Mucosa of stomach (tissue), 1 donor: Measurements from ENCODE around the gene CCDC127.

Experiments
- H3K27me3 ChIP-seq: one replicate; pipeline ENCODE4 v1.7.0; 2013; ENCODE audit warnings: mild to moderate bottlenecking, low read length; ENCODE audit not compliant: control insufficient read depth, insufficient read depth
- H3K36me3 ChIP-seq: one replicate; pipeline ENCODE4 v1.7.0; 2013; ENCODE audit warnings: low read length; ENCODE audit not compliant: control insufficient read depth, insufficient read depth
- H3K4me1 ChIP-seq: one replicate; pipeline ENCODE4 v1.7.0; 2013; ENCODE audit warnings: mild to moderate bottlenecking, low read length; ENCODE audit not compliant: control insufficient read depth, insufficient read depth
- H3K4me3 ChIP-seq: one replicate; pipeline ENCODE4 v1.7.0; 2013; ENCODE audit warnings: low read length
- H3K9ac ChIP-seq: one replicate; pipeline ENCODE4 v1.7.0; 2013; ENCODE audit warnings: mild to moderate bottlenecking, low read length, moderate library complexity
- H3K9me3 ChIP-seq: one replicate; pipeline ENCODE4 v1.7.0; 2013; ENCODE audit warnings: mild to moderate bottlenecking, low read length, moderate library complexity; ENCODE audit not compliant: control insufficient read depth
- donor health status: Pancreatic carcinoma.

CCDC127 gene

GRCh38 chr5:163338-163620, 54.7 kb downstream of the CCDC127 start:
- Histone ChIP-seq H3K27me3 (no peaks in the 10 kb centered on the region), H3K4me3 (no peak overlapping the region), H3K9me3 (no peaks in the 10 kb centered on the region), H3K9ac (no peak overlapping the region), H3K36me3 (no peaks in the 10 kb centered on the region), H3K4me1 (no peaks in the 10 kb centered on the region)

- Histone ChIP-seq H3K9me3 (no peaks in the 10 kb centered on the region), H3K27me3 (no peaks in the 10 kb centered on the region), H3K4me1 (no peaks in the 10 kb centered on the region), H3K36me3 (no peaks in the 10 kb centered on the region), H3K4me3 (no peak overlapping the region), H3K9ac (no peak overlapping the region)
These were observed 55.2 kb downstream of the CCDC127 start for GRCh38 chr5:162565-163337.

- Histone ChIP-seq H3K4me1 (no peaks in the 10 kb centered on the region), H3K4me3 (no peak overlapping the region), H3K27me3 (no peaks in the 10 kb centered on the region), H3K9me3 (no peaks in the 10 kb centered on the region), H3K9ac (no peak overlapping the region), H3K36me3 (no peaks in the 10 kb centered on the region)
These were observed 55.8 kb downstream of the CCDC127 start for GRCh38 chr5:162190-162564.

GRCh38 chr5:161803-162110, 56.2 kb downstream of the CCDC127 start:
- no peaks in the 10 kb centered on the region for H3K9me3 ChIP-seq

GRCh38 chr5:160921-161802, 56.8 kb downstream of the CCDC127 start:
- Histone ChIP-seq H3K36me3 (no peaks in the 10 kb centered on the region), H3K9me3 (no peaks in the 10 kb centered on the region), H3K4me1 (no peaks in the 10 kb centered on the region), H3K4me3 (no peak overlapping the region), H3K9ac (no peak overlapping the region), H3K27me3 (no peaks in the 10 kb centered on the region)

More at GRCh38 chr5:161803-162110, 56.2 kb downstream of the CCDC127 start:
- Histone ChIP-seq H3K27me3 (no peaks in the 10 kb centered on the region), H3K9ac (no peak overlapping the region), H3K4me3 (no peak overlapping the region), H3K36me3 (no peaks in the 10 kb centered on the region), H3K4me1 (no peaks in the 10 kb centered on the region)

GRCh38 chr5:160173-160510, 57.8 kb downstream of the CCDC127 start:
- H3K9ac ChIP-seq, result no peak overlapping the region
- no peaks in the 10 kb centered on the region for H3K27me3 ChIP-seq

GRCh38 chr5:159448-160172, 58.3 kb downstream of the CCDC127 start:
- H3K27me3 ChIP-seq, result no peaks in the 10 kb centered on the region
- no peak overlapping the region for H3K9ac ChIP-seq
- no peak overlapping the region for H3K4me3 ChIP-seq
- no peaks in the 10 kb centered on the region for H3K9me3 ChIP-seq
- no peaks in the 10 kb centered on the region for H3K36me3 ChIP-seq
- no peaks in the 10 kb centered on the region for H3K4me1 ChIP-seq

More at GRCh38 chr5:160173-160510, 57.8 kb downstream of the CCDC127 start:
- Histone ChIP-seq H3K36me3 (no peaks in the 10 kb centered on the region), H3K9me3 (no peaks in the 10 kb centered on the region), H3K4me1 (no peaks in the 10 kb centered on the region), H3K4me3 (no peak overlapping the region)

GRCh38 chr5:158807-159447, 59.0 kb downstream of the CCDC127 start:
- no peaks in the 10 kb centered on the region for H3K9me3 ChIP-seq
- H3K9ac ChIP-seq, result no peak overlapping the region
- H3K4me3 ChIP-seq, result no peak overlapping the region
- H3K36me3 ChIP-seq, result no peaks in the 10 kb centered on the region
- H3K27me3 ChIP-seq, result no peaks in the 10 kb centered on the region
- H3K4me1 ChIP-seq, result no peaks in the 10 kb centered on the region

GRCh38 chr5:157801-158200, 60.2 kb downstream of the CCDC127 start:
- Histone ChIP-seq H3K9me3 (no peaks in the 10 kb centered on the region), H3K36me3 (no peaks in the 10 kb centered on the region), H3K4me3 (no peak overlapping the region), H3K27me3 (no peaks in the 10 kb centered on the region), H3K9ac (no peak overlapping the region), H3K4me1 (no peaks in the 10 kb centered on the region)

GRCh38 chr5:157126-157715, 60.7 kb downstream of the CCDC127 start:
- Histone ChIP-seq H3K4me1 (no peaks in the 10 kb centered on the region), H3K36me3 (no peaks in the 10 kb centered on the region), H3K9me3 (no peaks in the 10 kb centered on the region)

GRCh38 chr5:156411-157072, 61.4 kb downstream of the CCDC127 start:
- Histone ChIP-seq H3K9me3 (no peaks in the 10 kb centered on the region), H3K9ac (no peak overlapping the region), H3K4me3 (no peak overlapping the region), H3K36me3 (no peaks in the 10 kb centered on the region), H3K27me3 (no peaks in the 10 kb centered on the region), H3K4me1 (no peaks in the 10 kb centered on the region)

More at GRCh38 chr5:157126-157715, 60.7 kb downstream of the CCDC127 start:
- Histone ChIP-seq H3K9ac (no peak overlapping the region), H3K4me3 (no peak overlapping the region), H3K27me3 (no peaks in the 10 kb centered on the region)
